GM18517 (cell line): ENCODE measurements around the gene GSTO1.
A peak's percentile ranks its signal among the peaks of the same experiment; 100 is the strongest.

Source experiments
- ATAC-seq: cut with Tn5 transposase; IDR thresholded peaks from one replicate; pipeline ENCODE4 v1.9.1; 2021; ENCODE audit warnings: mild to moderate bottlenecking, moderate library complexity; ENCODE audit not compliant: unreplicated experiment

GSTO1 gene

GRCh38 chr10:104273899-104274575 lies 19.3 kb downstream of the GSTO1 start:
- no peak for ATAC-seq

GRCh38 chr10:104274762-104275721 lies 20.4 kb downstream of the GSTO1 start:
- ATAC-seq: no peak

GRCh38 chr10:104276192-104276591 lies 21.5 kb downstream of the GSTO1 start:
- no peak for ATAC-seq

DNA sequence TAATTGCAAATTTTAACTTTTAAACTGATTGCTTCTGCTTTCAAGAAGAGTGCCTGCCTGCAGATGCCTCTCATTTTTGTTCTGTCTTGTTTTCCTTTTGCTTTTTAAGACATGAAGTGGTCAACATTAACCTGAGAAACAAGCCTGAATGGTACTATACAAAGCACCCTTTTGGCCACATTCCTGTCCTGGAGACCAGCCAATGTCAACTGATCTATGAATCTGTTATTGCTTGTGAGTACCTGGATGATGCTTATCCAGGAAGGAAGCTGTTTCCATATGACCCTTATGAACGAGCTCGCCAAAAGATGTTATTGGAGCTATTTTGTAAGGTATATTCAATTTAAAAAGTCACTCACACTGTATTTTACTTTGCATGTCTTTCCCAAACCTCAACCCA lies 23.1 kb downstream of the GSTO1 start:
- no peak for ATAC-seq

GRCh38 chr10:104279550-104280259 lies 25.0 kb downstream of the GSTO1 start:
- no peak for ATAC-seq

GRCh38 chr10:104281694-104282093 lies 27.0 kb downstream of the GSTO1 start:
- no peak for ATAC-seq

DNA sequence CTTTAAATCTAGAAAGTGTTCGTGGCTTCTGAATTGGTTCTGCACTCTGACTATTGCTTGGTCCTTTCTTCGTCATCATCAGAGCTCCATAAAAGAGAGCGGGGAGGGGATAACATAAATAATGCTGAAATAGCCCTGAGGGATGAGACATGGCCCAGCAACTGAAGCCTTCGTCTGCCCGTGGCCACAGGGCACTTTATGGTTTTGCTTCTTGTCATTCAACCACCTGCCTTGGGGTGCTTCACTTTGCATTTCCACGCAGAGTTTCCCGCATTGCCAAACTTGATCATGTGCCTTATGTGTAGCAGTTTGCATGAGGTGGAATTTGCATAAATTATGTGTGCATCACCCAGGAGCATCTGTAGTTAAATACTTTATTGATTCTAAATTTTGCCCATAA lies 30.2 kb downstream of the GSTO1 start:
- no peak for ATAC-seq

- no peak for ATAC-seq
Observed at GRCh38 chr10:104286939-104287338, 32.2 kb downstream of the GSTO1 start.

GRCh38 chr10:104288355-104288754 lies 33.7 kb downstream of the GSTO1 start:
- no peak for ATAC-seq

- ATAC-seq: peak; percentile 89
Observed at GRCh38 chr10:104291439-104291951, 36.8 kb downstream of the GSTO1 start.

GRCh38 chr10:104293011-104293410 lies 38.3 kb downstream of the GSTO1 start:
- ATAC-seq: no peak

GRCh38 chr10:104293781-104294321 lies 39.2 kb downstream of the GSTO1 start:
- no peak for ATAC-seq

DNA sequence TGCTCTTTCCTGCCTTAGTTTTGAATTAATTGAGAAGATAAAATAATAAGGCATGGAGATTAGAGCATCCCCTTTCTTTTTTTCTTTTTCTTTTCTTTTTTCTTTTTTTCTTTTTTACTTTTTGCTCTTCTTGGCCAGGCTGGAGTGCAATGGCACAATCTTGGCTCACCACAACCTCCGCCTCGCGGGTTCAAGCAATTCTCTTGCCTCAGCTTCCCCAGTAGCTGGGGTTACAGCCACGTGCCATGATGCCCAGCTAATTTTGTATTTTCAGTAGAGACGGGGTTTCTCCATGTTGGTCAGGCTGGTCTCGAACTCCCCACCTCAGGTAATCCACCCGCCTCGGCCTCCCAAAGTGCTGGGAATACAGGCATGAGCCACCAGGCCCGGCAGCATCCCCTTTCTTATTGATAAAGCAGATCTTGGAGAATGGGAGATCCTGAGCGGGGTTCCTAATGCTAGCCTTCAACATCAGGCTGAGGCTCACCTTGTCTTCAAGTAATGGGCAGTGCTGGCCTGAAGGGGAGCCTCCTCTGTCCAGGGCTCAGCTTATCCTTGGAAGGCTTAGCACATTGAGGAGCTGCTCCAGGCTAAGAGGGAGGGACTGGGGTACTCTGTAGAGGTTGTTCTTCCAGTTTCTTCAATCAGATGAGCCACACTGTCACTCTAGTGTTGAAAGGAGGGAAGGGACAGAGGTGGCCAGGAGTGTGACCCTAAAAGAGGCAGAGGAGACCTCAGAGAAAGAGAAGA lies 42.2 kb downstream of the GSTO1 start:
- no peak for ATAC-seq

DNA sequence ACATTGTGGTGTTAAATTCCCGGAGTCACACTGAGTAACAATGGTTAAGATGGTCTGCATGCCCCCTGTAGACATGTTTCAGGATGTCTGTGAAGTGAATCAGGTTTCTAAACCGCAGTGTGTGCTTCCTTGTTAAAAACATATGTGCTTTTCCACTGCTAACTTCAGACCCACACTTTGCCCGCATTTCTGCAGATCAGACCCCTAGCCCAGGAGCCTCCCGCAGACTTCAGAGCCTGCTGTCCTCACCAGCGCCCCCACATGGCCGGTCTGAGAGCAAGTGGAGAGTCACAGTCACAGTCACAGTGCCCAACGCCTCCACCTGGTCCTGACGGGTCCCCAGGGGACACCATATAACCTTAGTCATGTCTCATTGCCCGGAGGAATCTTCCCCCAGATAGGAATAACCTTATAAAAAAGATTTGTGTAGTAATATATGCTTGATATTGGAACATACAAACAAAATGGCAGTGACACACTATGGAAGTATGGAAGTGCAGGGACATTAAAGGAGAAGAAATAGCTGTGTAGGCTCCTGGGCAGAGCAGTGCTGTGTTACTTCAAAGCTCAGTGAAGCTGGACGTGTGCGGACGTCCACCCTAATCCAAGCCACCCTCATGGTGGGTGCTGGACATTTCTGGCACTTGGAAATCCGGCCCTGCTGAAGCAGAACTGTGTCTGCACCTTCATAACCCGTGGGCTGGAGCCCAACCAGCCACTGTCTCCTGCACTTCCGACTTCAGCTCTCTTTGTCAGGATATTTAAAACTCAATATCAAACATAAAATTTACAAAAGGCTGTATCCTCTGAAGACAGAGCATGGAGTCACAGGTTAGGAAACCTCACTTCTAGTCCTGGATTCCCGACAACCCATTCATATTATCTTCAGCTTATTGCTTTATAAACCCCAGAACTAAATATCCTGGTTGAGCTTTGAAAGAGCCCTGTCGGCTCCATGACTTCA lies 43.3 kb downstream of the GSTO1 start:
- ATAC-seq: no peak

DNA sequence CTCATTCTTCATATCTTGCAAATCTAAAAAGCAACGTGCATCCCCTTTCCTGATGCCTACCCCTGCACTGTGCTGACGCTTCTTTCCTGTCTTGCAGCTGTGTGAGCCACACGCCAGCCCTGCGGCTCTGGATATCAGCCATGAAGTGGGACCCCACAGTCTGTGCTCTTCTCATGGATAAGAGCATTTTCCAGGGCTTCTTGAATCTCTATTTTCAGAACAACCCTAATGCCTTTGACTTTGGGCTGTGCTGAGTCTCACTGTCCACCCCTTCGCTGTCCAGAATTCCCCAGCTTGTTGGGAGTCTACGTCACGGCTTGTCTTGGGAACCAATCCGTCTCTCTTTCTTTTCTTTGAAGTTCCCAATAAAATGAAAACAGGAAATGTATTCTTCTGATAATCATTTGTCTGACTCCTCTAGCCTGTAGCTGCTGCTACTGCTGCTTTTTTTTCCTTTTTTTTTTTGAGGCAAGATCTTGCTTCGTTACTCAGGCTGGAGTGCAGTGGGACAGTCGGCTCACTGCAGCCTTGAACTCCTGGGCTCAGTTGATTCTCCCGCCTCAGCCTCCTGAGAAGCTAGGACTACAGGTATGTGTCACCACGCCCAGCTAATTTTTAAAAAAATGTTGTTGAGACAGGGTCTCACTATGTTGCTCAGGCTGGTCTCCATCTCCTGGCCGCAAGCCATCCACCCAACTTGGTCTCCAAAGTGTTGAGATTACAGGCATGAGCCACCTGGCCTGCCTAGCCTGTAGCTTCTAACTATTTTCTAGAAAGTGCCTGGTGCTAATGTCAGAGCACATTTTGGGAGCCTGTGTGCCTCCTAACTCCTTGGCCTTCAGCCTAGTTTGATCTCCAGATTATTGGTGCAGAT lies 44.6 kb downstream of the GSTO1 start:
- no peak for ATAC-seq

- no peak for ATAC-seq
Observed at GRCh38 chr10:104300002-104300735, 45.5 kb downstream of the GSTO1 start.

GRCh38 chr10:104300736-104301292 lies 46.1 kb downstream of the GSTO1 start:
- ATAC-seq: no peak
